Measurements from ENCODE around the gene YKT6.

- TF ChIP-seq CTCF (IDR thresholded peaks at IDR 0.05): no peak
- no peak for TF ChIP-seq POLR2A (IDR thresholded peaks at IDR 0.05)
These were observed 17.1 kb downstream of the YKT6 start for GRCh38 chr7:44217852-44218402.

All from vagina (tissue), 2 donors.